Choroid plexus epithelial cell (primary cell): ENCODE data around the gene FANCI.

Experiments used
- DNase-seq: peaks from one replicate; pipeline ENCODE4 v3.0.0-alpha.2; 2010; ENCODE audit warnings: low read depth
- H3K4me3 ChIP-seq: 2 replicates; pipeline ENCODE4 v1.5.1; 2011; ENCODE audit warnings: low read depth, mild to moderate bottlenecking, control low read depth, low read length, moderate library complexity
- TF ChIP-seq, protein P1 (sequence below): conservative IDR thresholded peaks from 2 replicates; pipeline ENCODE4 v1.5.1; 2011; ENCODE audit warnings: low read depth, mild to moderate bottlenecking, control low read depth, inconsistent platforms, low read length, moderate library complexity

FANCI gene

DNA sequence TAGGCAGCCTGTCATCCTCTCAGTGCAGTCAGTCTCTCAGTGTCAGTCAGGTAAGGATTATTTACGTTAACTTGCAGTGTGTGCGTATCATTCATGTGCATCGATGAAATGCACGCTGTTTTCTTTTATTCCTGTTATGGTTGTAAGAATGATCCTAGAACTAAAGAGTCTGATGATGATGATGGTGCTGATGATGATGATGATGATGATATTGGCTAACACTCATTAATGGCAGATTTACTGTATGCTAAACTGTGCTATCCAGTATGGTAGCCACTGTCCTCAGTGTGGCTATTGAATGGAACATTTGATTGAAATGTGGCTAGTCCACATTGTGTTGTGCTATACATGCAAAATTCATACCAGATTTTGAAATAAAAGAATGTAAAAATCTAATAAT is 39.4 kb downstream of the FANCI start:
- H3K4me3 ChIP-seq, result no peak overlapping the region
- TF ChIP-seq, protein P1, sequence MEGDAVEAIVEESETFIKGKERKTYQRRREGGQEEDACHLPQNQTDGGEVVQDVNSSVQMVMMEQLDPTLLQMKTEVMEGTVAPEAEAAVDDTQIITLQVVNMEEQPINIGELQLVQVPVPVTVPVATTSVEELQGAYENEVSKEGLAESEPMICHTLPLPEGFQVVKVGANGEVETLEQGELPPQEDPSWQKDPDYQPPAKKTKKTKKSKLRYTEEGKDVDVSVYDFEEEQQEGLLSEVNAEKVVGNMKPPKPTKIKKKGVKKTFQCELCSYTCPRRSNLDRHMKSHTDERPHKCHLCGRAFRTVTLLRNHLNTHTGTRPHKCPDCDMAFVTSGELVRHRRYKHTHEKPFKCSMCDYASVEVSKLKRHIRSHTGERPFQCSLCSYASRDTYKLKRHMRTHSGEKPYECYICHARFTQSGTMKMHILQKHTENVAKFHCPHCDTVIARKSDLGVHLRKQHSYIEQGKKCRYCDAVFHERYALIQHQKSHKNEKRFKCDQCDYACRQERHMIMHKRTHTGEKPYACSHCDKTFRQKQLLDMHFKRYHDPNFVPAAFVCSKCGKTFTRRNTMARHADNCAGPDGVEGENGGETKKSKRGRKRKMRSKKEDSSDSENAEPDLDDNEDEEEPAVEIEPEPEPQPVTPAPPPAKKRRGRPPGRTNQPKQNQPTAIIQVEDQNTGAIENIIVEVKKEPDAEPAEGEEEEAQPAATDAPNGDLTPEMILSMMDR, result no peak
- no peak for DNase-seq

DNA sequence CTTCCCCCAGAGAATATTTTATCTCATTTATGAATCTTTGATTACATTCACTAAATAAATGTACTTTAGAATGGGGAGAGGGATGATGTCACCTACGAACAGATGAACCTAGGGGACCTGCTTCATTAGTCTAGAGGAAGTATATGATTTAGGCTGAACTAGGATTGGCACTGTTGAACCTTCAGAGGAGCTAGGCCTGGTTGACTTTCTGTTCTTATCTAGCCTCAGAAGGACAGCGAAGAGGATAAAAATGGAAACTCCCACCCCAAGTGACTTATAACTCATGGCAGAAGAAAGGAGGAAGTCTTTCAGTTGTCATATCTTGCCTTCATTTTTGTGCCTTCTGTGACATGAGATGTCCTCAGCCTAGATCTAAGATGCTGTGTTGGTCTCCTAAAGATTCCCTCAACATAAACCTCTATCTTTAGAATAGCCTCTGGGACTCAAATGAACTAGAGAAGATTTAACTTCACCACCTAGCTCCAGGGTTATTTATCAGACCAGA is 48.2 kb downstream of the FANCI start:
- TF ChIP-seq, protein P1, result no peak
- DNase-seq, result no peak
- H3K4me3 ChIP-seq, result no peak overlapping the region

DNA sequence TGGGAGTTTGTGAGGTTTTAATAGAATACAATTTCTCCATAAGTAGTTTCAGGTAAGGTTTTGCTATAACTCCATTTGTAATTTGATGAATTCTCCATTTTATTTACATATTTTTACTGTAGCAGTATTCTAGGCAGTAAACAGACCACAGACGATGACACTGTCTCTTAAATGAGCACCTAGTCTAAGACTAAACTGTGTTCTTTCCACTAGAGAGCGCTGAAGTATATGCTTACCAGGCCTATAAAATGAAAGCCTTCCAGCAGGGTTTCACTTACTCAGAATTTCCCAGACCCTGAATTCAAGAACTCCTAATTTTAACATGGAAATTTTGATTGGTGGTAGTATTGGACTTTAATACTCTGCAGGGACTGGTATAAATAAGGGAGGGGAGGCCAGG is 49.2 kb downstream of the FANCI start:
- TF ChIP-seq, protein P1, result no peak
- no peak for DNase-seq

DNA sequence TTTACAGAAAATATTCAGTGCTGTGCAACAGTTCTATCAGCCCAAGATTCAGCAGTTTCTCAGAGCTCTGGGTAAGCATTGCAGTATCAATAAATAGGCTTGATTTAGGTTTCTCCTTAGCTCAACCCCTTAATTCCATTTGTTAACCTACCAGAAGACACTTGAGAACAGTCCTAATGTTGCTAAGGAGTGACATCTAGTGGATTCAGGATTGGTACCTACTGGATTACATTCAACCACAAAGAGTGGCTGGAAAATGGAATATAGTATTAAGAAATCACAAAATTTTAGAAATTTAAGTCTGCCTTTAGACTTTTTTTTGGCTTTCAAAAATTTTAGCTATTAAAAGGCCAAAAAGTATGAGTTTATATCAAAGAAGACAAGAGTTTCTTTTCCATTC is 56.1 kb downstream of the FANCI start:
- peak; percentile 80 for DNase-seq
- H3K4me3 ChIP-seq, result no peak overlapping the region
- TF ChIP-seq, protein P1, result peak; percentile 57

More for the DNA sequence above, 49.2 kb downstream of the FANCI start:
- H3K4me3 ChIP-seq, result no peak overlapping the region

DNA sequence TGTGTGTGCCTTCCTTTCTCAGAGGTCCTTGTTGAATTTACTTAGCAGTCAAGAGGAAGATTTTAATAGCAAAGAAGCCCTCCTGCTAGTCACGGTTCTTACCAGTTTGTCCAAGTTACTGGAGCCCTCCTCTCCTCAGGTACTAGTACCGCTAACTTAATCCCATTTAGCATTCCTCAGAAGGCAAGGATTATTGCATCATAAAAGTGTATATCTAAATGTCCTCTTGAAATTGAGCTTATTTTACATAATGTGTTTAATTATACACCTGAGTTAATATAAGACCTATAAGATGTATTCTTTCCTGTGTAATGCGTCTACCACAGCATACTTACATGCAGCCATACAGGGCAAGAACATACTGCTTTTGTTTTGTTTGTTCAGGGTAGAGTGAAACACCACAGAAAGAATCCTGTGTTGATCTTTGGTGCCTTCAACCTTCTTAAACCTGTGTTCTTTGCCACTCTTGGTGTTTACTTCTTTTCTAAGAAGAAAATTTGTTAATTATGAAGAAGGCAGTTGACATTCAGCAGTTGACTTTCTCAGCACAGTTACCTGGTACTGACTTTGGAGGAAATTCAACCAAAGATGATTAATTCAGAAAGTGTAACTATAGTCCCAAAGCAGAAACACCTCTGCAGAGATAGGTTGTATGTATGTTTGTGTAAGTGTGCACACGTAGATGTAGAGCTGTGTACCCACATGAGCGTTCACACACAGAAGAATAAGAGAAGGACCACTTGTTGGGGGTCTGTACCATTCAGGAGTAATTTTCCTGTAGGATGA is 57.7 kb downstream of the FANCI start:
- H3K4me3 ChIP-seq, result no peak overlapping the region
- DNase-seq, result no peak
- TF ChIP-seq, protein P1, result no peak

DNA sequence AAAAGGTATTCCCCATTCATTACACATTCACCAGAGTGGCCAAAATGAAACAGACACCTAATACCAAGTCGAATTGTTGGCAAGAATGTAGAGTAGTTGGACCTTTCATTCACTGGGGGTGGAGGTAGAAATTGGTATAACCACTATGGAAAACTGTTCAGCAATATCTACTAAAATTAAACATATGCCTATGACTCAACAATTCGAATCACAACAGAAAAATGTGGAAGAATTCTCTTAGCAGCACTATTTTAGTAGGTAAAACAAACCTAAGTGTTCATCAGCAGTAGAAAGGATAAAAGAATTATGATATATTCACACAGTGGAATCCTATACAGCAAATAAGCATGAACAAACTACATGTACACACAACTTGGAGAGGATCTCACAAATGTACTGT is 60.2 kb downstream of the FANCI start:
- H3K4me3 ChIP-seq, result no peak overlapping the region
- no peak for DNase-seq
- TF ChIP-seq, protein P1, result no peak

DNA sequence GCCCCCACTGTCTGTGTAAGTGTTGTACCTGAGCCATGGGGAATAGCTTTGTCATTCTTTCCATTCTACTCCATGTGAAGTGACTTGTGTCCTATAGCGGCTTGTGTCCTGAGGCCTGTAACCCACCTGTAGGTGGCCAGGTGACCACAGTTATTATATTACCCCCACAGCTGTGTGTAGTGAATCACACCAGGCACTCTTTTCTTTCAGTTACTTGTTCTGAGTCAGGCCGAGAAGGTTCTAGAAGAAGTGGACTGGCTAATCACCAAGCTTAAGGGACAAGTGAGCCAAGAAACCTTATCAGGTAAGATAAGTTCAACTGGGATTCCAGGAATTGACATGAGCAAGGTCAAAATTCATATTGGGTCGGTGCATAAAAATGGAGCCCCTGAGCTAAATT is 61.6 kb downstream of the FANCI start:
- DNase-seq, result no peak
- TF ChIP-seq, protein P1, result no peak
- H3K4me3 ChIP-seq, result no peak overlapping the region
